IMR-90 (cell line): ENCODE data around the gene BACH1. TPM values are rescaled to one million over a fixed set of nuclear protein-coding genes. Genes with fewer than 3 reads are reported as not detected.

Source experiments
- ATAC-seq: fragments of 200-7000 bp; cut with Tn5 transposase; 2 replicates; pipeline ENCODE4 v1.9.1; 2020; ENCODE audit warnings: low read depth, mild to moderate bottlenecking, moderate library complexity
- BruUV-seq: library from RNA; stranded (reverse); fragments of 400-500 nt; replicated peaks from 2 replicates; lab custom pipeline; 2021; lab: Mats Ljungman, UMichigan
- CTCF ChIA-PET: fragments of 300-600 bp; formaldehyde crosslinking; extraction: SDS; loops from one replicate; lab custom pipeline; 2021; ENCODE audit warnings: antibody characterized with exemption; lab: Yijun Ruan, JAX
- POLR2A ChIA-PET: fragments of 300-600 bp; sonication (Branson Sonifier 250); formaldehyde crosslinking; loops from one replicate; lab custom pipeline; 2022; ENCODE audit warnings: antibody characterized with exemption; ENCODE audit not compliant: unreplicated experiment; lab: Charles Lee
- DNase-seq: peaks from one replicate; pipeline ENCODE4 v3.0.0; 2013
- H2AFZ ChIP-seq: replicated peaks from 2 replicates; pipeline ENCODE3; 2013; ENCODE audit warnings: low read length, mild to moderate bottlenecking; ENCODE audit not compliant: poor library complexity
- H2AK5ac ChIP-seq: 2 replicates; pipeline ENCODE4 v1.6.1; 2013; ENCODE audit warnings: low read depth, low read length, inconsistent platforms
- H2AK9ac ChIP-seq: replicated peaks from 2 replicates; pipeline ENCODE3; 2013; ENCODE audit warnings: mild to moderate bottlenecking, low read depth, low read length, moderate library complexity; ENCODE audit not compliant: poor library complexity
- H2BK120ac ChIP-seq: 2 replicates; pipeline ENCODE4 v1.6.1; 2013; ENCODE audit warnings: low read depth, low read length, inconsistent platforms
- H2BK15ac ChIP-seq: 3 replicates; pipeline ENCODE4 v1.6.1; 2013; ENCODE audit warnings: low read depth, low read length, inconsistent platforms
- H2BK20ac ChIP-seq: 2 replicates; pipeline ENCODE4 v1.6.1; 2013; ENCODE audit warnings: low read depth, mild to moderate bottlenecking, inconsistent platforms, low read length, moderate library complexity
- H2BK5ac ChIP-seq: 2 replicates; pipeline ENCODE4 v1.6.1; 2013; ENCODE audit warnings: mild to moderate bottlenecking, low read depth, low read length, inconsistent platforms; ENCODE audit not compliant: poor library complexity, severe bottlenecking
- H3K14ac ChIP-seq: replicated peaks from 2 replicates; pipeline ENCODE4 v1.6.1; 2013; ENCODE audit warnings: low read depth, low read length, inconsistent platforms
- H3K18ac ChIP-seq: 2 replicates; pipeline ENCODE4 v1.6.1; 2013; ENCODE audit warnings: low read depth, low read length, control low read depth
- H3K23ac ChIP-seq: 2 replicates; pipeline ENCODE4 v1.6.1; 2013; ENCODE audit warnings: low read depth, low read length, inconsistent platforms
- H3K27ac ChIP-seq: 2 replicates; pipeline ENCODE4 v1.5.1; 2013; ENCODE audit warnings: mild to moderate bottlenecking, control low read depth, low read length; ENCODE audit not compliant: insufficient read depth
- H3K27me3 ChIP-seq: 2 replicates; pipeline ENCODE4 v1.6.1; 2013; ENCODE audit warnings: low read length; ENCODE audit not compliant: control insufficient read depth, insufficient read depth
- H3K36me3 ChIP-seq: 2 replicates; pipeline ENCODE4 v1.6.1; 2013; ENCODE audit warnings: low read length, mixed read lengths; ENCODE audit not compliant: control insufficient read depth, insufficient read depth
- H3K4ac ChIP-seq: 2 replicates; pipeline ENCODE4 v1.6.1; 2013; ENCODE audit warnings: low read depth, low read length, inconsistent platforms
- H3K4me1 ChIP-seq: 2 replicates; pipeline ENCODE4 v1.6.1; 2013; ENCODE audit warnings: low read length, mixed read lengths; ENCODE audit not compliant: control insufficient read depth, insufficient read depth
- H3K4me2 ChIP-seq: 2 replicates; pipeline ENCODE4 v1.6.1; 2013; ENCODE audit warnings: low read depth, mild to moderate bottlenecking, control low read depth, low read length, moderate library complexity
- H3K4me3 ChIP-seq: 2 replicates; pipeline ENCODE4 v1.5.1; 2013; ENCODE audit warnings: low read depth, mild to moderate bottlenecking, control low read depth, low read length, moderate library complexity; ENCODE audit not compliant: insufficient read depth
- H3K56ac ChIP-seq: 2 replicates; pipeline ENCODE4 v1.6.1; 2013; ENCODE audit warnings: low read length, inconsistent platforms; ENCODE audit not compliant: insufficient read depth; ENCODE audit errors: extremely low read depth
- H3K79me1 ChIP-seq, 2 experiments: 2 replicates each; pipeline ENCODE4 v1.6.1; 2013; ENCODE audit warnings: low read length in 2 of 2, inconsistent platforms in 1 of 2, low read depth in 1 of 2
- H3K9ac ChIP-seq: 2 replicates; pipeline ENCODE4 v1.6.1; 2013; ENCODE audit warnings: low read depth, low read length, control low read depth
- H3K9me1 ChIP-seq: 2 replicates; pipeline ENCODE4 v1.6.1; 2013; ENCODE audit warnings: low read length, inconsistent platforms; ENCODE audit not compliant: insufficient read depth
- H3K9me3 ChIP-seq: 2 replicates; pipeline ENCODE4 v1.6.1; 2013; ENCODE audit warnings: low read length; ENCODE audit not compliant: control insufficient read depth, insufficient read depth
- H4K20me1 ChIP-seq: 2 replicates; pipeline ENCODE4 v1.6.1; 2013; ENCODE audit warnings: low read length, inconsistent platforms; ENCODE audit not compliant: insufficient read depth
- H4K5ac ChIP-seq: 2 replicates; pipeline ENCODE4 v1.6.1; 2013; ENCODE audit warnings: mild to moderate bottlenecking, low read depth, low read length, control low read depth
- H4K8ac ChIP-seq, 2 experiments: 2 replicates each; pipeline ENCODE4 v1.6.1; 2013; ENCODE audit warnings: low read depth in 2 of 2, low read length in 2 of 2, control low read depth in 1 of 2, inconsistent platforms in 1 of 2
- H4K91ac ChIP-seq: 2 replicates; pipeline ENCODE4 v1.6.1; 2013; ENCODE audit warnings: low read depth, low read length, inconsistent platforms; ENCODE audit not compliant: insufficient read depth
- CEBPB ChIP-seq: IDR thresholded peaks from 2 replicates; pipeline ENCODE4 v1.6.1; 2012; ENCODE audit warnings: low read depth, low read length, improper control_type of control experiment
- MAFK ChIP-seq: IDR thresholded peaks from 2 replicates; pipeline ENCODE4 v1.6.1; 2012; ENCODE audit warnings: low read depth, low read length, improper control_type of control experiment
- MXI1 ChIP-seq: IDR thresholded peaks from 2 replicates; pipeline ENCODE4 v1.6.1; 2012; ENCODE audit warnings: low read depth, mild to moderate bottlenecking, low read length, moderate library complexity, borderline replicate concordance
- POLR2A ChIP-seq: IDR thresholded peaks from 2 replicates; pipeline ENCODE4 v1.6.1; 2012; ENCODE audit warnings: mild to moderate bottlenecking, low read depth, low read length
- RFX5 ChIP-seq: IDR thresholded peaks from 2 replicates; pipeline ENCODE4 v1.8.0; 2012; ENCODE audit warnings: low read depth, mild to moderate bottlenecking, low read length, moderate library complexity
- WGBS, 2 experiments: methylation state at CpG; one replicate each; pipeline versions ENCODE4 v1.1.5 to v1.1.7; 2013; ENCODE audit warnings: missing lambda C conversion rate in 2 of 2; ENCODE audit not compliant: insufficient read length in 1 of 2; ENCODE audit errors: extremely low coverage in 2 of 2; 5-methylcytosine and 5-hydroxymethylcytosine counted together
- dilution Hi-C: fragments of 300-500 bp; cut with HindIII; formaldehyde crosslinking; loops from one replicate; pipeline ENCODE4 v1.14.3; 2018; ENCODE audit warnings: low sequenced_read_pairs; ENCODE audit not compliant: unreplicated experiment
- in situ Hi-C: fragments of 300-500 bp; cut with MboI; formaldehyde crosslinking; loops from 3 replicates; pipeline ENCODE4 v1.14.3; 2019; ENCODE audit warnings: low sequenced_read_pairs, inconsistent platforms, mixed read lengths
- intact Hi-C: fragments of 100-400 bp; cut with micrococcal nuclease; formaldehyde crosslinking; loops from 2 replicates; pipeline ENCODE4 v1.10.0; 2022
- polyA plus RNA-seq, 3 experiments: library from polyadenylated mRNA; depleted of rRNA; stranded (reverse); fragments of >200 nt; gene quantifications; 2 replicates each; pipeline ENCODE4 v1.2.3, GENCODE V29; 2012; ENCODE audit warnings: low replicate concordance in 1 of 3
- total RNA-seq: library from RNA; depleted of rRNA; stranded (reverse); fragments of >200 nt; gene quantifications from 2 replicates; pipeline ENCODE4 v1.2.3, GENCODE V29; 2012

BACH1 gene
- total and polyA plus RNA-seq, 2 of the 4 experiments (the other 2 are of a cell fraction), result 23.1 to 108 TPM

DNA sequence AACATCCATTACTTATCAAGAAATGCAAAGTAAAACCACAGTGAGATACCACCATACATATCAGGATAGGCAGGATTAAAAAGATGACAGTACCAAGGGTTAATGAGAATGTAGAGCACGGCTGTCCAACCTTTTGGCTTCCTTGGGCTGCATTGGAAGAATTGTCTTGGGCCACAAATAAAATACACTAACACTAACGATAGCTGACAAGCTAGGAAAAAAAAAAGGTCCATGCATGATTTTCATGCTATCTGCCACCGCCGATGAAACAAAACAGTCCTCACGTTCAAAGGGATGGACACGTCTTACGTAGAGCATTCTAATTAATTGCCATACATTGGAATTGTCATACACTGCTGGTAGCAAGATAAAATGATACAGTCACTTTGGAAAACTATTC, 14.3 kb downstream of the BACH1 start:
- H3K4me1 ChIP-seq, result peaks cover 18% of the 10 kb centered on the region
- H3K23ac ChIP-seq, result no peak overlapping the region
- H2BK120ac ChIP-seq, result no peak overlapping the region
- dilution Hi-C loops, result no loop called here
- peaks cover 0 to 60% of the 10 kb centered on the region in 2 experiments; a peak in 2 of 4 replicates for H3K79me1 ChIP-seq
- no peak overlapping the region for H4K5ac ChIP-seq
- peaks cover 96% of the 10 kb centered on the region for H4K20me1 ChIP-seq
- H2BK15ac ChIP-seq, result no peak overlapping the region
- no peak overlapping the region for H2BK5ac ChIP-seq
- POLR2A ChIA-PET, result interaction anchor here (0.6 kb wide), 1 partner anchor 51 kb away, joined by 4 read pairs; no protein-coding TSS in a partner anchor
- no peak for TF ChIP-seq POLR2A
- TF ChIP-seq CEBPB, result no peak
- TF ChIP-seq MAFK, result no peak
- TF ChIP-seq MXI1, result no peak
- TF ChIP-seq RFX5, result no peak
- no peak overlapping the region for H3K9ac ChIP-seq
- no peak overlapping the region for H3K27ac ChIP-seq
- H4K8ac ChIP-seq, result no peak overlapping the region
- H3K4me3 ChIP-seq, result no peak overlapping the region
- H2AK5ac ChIP-seq, result no peak overlapping the region
- no peak overlapping the region for H2AK9ac ChIP-seq
- WGBS, 2 experiments, result no CpG with 5 or more reads among the region's 7 CpGs
- intact Hi-C loops, result loop anchor here (10.0 kb wide), 1 partner anchor 402 kb away; no protein-coding TSS in a partner anchor
- H3K4ac ChIP-seq, result no peak overlapping the region
- peaks cover 5% of the 10 kb centered on the region; the same call in 1 of the 2 replicates for H3K36me3 ChIP-seq
- no peak overlapping the region for H4K91ac ChIP-seq
- in situ Hi-C loops, result no loop called here
- no TSS peak for BruUV-seq
- no peak overlapping the region for H3K18ac ChIP-seq
- H3K4me2 ChIP-seq, result no peak overlapping the region
- H3K27me3 ChIP-seq, result no peaks in the 10 kb centered on the region
- peaks cover 20% of the 10 kb centered on the region for H3K9me1 ChIP-seq
- DNase-seq (no peak), ATAC-seq (no peak)
- H3K14ac ChIP-seq, result no peak overlapping the region
- H2AFZ ChIP-seq, result no peak overlapping the region
- no peaks in the 10 kb centered on the region for H3K9me3 ChIP-seq
- CTCF ChIA-PET, result interaction anchor here (0.5 to 1.2 kb wide), 2 partner anchors 39 to 149 kb away, joined by 3 read pairs; no protein-coding TSS in a partner anchor
- no peak overlapping the region for H3K56ac ChIP-seq
- H2BK20ac ChIP-seq, result no peak overlapping the region
